ENCODE data around the gene IL1RN.

IL1RN gene

GRCh38 chr2:113104054-113104611 lies 23.3 kb upstream of the IL1RN start:
- DNase-seq = no peak

GRCh38 chr2:113105047-113105785 lies 22.2 kb upstream of the IL1RN start:
- DNase-seq = no peak

GRCh38 chr2:113111121-113111520 lies 16.3 kb upstream of the IL1RN start:
- no peak for DNase-seq

GRCh38 chr2:113111823-113112287 lies 15.5 kb upstream of the IL1RN start:
- no peak for DNase-seq

- DNase-seq = no peak
These were observed 15.0 kb upstream of the IL1RN start for GRCh38 chr2:113112441-113112840.

- no peak for DNase-seq
These were observed 14.5 kb upstream of the IL1RN start for GRCh38 chr2:113112871-113113270.

- DNase-seq = no peak
These were observed 13.6 kb upstream of the IL1RN start for GRCh38 chr2:113113807-113114206.

GRCh38 chr2:113114224-113114945 lies 13.0 kb upstream of the IL1RN start:
- no peak for DNase-seq

- no peak for DNase-seq
These were observed 12.4 kb upstream of the IL1RN start for GRCh38 chr2:113114996-113115395.

- DNase-seq = no peak
These were observed 11.1 kb upstream of the IL1RN start for GRCh38 chr2:113116100-113116958.

- DNase-seq = no peak
These were observed 9.7 kb upstream of the IL1RN start for GRCh38 chr2:113117541-113118262.

GRCh38 chr2:113118263-113118657 lies 9.1 kb upstream of the IL1RN start:
- DNase-seq = no peak

GRCh38 chr2:113119111-113119510 lies 8.3 kb upstream of the IL1RN start:
- DNase-seq = no peak

GRCh38 chr2:113120861-113121260 lies 6.5 kb upstream of the IL1RN start:
- no peak for DNase-seq

GRCh38 chr2:113122364-113122763 lies 5.0 kb upstream of the IL1RN start:
- no peak for DNase-seq

GRCh38 chr2:113123726-113124125 lies 3.7 kb upstream of the IL1RN start:
- no peak for DNase-seq

- no peak for DNase-seq
These were observed 3.0 kb upstream of the IL1RN start for GRCh38 chr2:113124181-113124961.

- no peak for DNase-seq
These were observed 2.2 kb upstream of the IL1RN start for GRCh38 chr2:113124984-113125855.

- DNase-seq = no peak
These were observed 510 bp downstream of the IL1RN start for GRCh38 chr2:113127646-113128570.
